D721Med (cell line): ENCODE measurements around the gene LPAR6.

Experiments used
- DNase-seq: peaks from one replicate; pipeline ENCODE4 v3.0.0; 2011; ENCODE audit warnings: low spot score; ENCODE audit not compliant: insufficient read length
- FAIRE-seq: peaks from 2 replicates; lab custom pipeline; 2011; peaks lifted over from hg19 to GRCh38; lab: Jason Lieb, UNC
- TF ChIP-seq, protein P1 (sequence below): IDR thresholded peaks from 2 replicates; pipeline ENCODE4 v1.5.1; 2012; ENCODE audit warnings: mild to moderate bottlenecking, control low read depth; ENCODE audit not compliant: insufficient read depth; ENCODE audit errors: missing control alignments

The LPAR6 gene

DNA sequence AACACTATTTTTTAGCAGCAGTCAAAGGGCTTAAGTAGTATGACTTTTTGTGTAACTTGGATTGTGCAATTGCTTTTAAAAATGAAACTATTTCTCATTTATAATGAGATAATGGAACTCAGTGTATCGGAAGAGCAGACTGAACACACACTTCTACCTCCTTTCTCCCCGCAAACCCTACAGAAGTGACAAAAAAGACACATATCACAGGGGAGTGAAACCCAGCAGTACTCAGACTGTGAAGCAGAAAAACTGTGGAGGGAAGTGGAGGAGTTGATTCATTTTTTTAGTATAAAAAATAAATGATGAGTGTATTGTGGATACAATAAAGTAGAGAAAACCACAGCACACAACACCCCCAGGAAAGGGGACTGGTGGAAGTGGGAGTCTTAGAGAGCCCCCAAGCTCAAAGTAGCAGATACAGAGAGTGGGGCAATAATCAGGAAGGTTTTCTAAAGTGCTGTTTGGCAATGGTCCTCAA, 9.7 kb downstream of the LPAR6 start:
- TF ChIP-seq, protein P1, sequence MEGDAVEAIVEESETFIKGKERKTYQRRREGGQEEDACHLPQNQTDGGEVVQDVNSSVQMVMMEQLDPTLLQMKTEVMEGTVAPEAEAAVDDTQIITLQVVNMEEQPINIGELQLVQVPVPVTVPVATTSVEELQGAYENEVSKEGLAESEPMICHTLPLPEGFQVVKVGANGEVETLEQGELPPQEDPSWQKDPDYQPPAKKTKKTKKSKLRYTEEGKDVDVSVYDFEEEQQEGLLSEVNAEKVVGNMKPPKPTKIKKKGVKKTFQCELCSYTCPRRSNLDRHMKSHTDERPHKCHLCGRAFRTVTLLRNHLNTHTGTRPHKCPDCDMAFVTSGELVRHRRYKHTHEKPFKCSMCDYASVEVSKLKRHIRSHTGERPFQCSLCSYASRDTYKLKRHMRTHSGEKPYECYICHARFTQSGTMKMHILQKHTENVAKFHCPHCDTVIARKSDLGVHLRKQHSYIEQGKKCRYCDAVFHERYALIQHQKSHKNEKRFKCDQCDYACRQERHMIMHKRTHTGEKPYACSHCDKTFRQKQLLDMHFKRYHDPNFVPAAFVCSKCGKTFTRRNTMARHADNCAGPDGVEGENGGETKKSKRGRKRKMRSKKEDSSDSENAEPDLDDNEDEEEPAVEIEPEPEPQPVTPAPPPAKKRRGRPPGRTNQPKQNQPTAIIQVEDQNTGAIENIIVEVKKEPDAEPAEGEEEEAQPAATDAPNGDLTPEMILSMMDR: no peak
- no peak for FAIRE-seq

DNA sequence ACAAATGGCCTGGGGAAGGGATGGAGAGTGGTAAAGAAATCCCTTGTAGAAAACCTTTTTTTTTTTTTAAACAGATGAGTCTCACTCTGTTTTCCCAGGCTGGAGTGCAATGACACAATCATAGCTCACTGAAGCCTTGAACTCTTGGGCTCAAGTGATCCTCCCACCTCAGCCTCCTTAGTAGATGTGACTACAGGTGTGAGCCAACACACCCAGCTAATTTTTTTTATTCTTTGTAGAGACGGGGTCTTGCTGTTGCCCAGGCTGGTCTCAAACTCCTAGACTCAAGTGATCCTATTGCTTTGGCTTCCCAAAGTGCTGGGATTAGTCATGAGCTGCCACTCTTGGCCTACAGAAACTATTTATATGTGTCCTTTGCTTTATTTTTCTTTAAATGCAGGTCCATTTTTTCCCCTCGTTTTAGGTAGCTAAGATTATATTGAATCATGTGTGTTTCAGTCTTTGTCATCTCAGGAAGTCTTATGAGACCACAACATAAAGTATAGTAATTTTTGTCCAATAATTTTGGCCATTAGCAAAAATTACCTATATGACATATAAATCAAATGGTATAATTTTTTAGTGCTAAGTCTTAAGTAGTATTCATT, 10.5 kb downstream of the LPAR6 start:
- DNase-seq (no peak), FAIRE-seq (no peak)
- TF ChIP-seq, protein P1: no peak

More for the DNA sequence above, 9.7 kb downstream of the LPAR6 start:
- no peak for DNase-seq

DNA sequence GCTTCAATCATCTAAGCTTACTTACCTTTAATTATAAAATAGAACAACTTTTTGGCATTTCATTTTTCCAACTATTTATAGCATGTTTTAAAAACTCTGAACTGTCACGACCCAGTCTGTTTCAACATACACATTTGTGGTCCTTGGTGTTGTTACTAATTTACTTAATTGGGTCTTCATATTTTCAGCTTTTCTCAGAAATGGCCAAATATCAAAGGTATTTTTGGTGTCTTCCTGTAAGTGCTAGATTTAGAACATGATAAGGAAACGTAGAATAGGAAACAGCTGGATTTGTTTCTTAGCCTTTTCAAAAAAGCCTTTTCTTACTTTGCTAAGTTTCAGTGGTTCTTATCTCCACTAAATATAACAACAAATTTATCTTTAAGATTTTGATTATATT, 11.4 kb downstream of the LPAR6 start:
- TF ChIP-seq, protein P1: no peak

DNA sequence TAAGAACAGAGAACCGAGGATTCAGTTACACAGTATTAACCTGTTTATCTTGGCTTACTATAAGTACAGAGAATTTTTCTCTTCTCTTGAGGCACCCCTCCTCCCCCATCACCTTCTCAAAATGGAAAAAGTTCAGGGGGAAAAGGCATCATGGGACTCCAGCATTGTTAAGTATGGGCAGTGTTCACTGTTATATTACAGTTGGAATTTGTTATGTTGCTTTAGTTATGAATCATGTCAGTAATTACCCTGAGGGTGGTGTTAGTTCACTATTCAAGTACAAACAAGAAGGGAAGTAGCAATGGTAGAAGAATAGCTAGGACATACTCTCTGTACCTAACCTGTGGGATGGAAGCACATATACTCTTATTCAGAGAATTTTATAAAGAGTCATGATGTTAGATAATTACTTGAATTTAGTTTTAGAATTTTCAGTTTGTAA, 12.0 kb downstream of the LPAR6 start:
- FAIRE-seq (no peak), DNase-seq (no peak)

More for the DNA sequence above, 11.4 kb downstream of the LPAR6 start:
- FAIRE-seq (no peak), DNase-seq (no peak)

DNA sequence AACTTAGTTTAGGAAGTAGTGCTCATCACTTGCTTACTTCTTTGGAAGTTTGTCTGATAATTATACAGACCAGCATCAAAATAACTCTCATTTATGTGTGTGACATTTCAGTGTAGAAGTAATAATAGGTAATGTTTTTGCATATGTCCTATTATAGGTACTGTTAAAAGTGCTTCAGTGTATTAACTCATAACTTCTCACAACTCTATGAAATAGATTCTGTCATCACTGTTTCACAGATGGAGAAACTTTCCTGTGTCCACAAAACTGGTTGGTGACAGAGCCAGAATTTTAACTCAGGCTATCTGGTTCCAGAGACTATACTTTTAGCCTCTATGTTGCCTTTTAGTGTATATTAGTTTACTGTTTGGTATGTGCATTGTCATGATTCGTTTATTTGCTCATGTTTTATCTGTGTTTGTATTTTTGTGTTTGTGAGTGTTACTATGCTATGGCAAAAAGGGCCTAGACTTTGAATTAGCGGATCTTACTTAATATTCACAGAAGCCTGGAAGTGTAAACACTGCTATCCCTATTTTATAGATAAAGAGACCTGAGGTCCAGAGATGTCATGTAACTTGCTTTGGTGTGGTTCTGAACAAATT, 12.7 kb downstream of the LPAR6 start:
- DNase-seq (no peak), FAIRE-seq (no peak)
- TF ChIP-seq, protein P1: no peak

More for the DNA sequence above, 12.0 kb downstream of the LPAR6 start:
- TF ChIP-seq, protein P1: no peak

DNA sequence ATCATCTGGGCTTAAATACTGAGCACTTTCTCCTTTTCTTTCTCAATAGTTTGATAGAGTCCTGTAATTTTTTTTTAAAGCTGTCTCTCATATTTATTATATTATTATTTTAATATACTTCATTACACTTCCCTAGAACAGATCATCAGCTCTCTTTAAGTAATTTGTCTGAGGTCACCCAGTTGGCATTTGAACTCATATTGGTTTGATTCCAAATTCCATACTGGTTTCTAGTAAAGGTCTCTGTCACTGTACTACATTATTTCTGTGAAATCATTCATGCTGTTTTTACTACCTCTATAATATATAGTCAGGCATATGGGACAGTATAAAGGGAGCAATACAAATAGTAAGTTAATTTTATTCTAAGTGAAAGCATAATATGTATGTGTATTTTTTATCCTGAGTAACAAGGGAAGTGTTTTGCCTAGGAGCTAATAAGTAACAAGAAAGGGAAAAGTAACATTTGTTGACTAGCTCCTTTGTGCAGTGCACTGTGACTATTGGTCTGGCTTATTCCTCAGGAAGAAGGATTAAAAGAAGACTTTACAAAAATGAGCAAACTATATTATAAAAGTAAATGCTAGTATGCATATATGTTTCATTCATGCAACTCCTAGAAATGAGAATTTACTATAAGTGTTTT, 14.3 kb downstream of the LPAR6 start:
- DNase-seq: no peak
- no peak for FAIRE-seq
- TF ChIP-seq, protein P1: no peak
